ENCODE results near the gene TAOK3.
A peak's percentile ranks its signal among the peaks of the same experiment; 100 is the strongest.
"Not testable (repeated sequence)": the region's sequence is repeated elsewhere in the genome, so short reads cannot be mapped to it uniquely, and the experiment has no call there.

TAOK3 gene

GRCh38 chr12:118371321-118372282, 1.1 kb downstream of the TAOK3 start:
- no peak for DNase-seq

- no peak for DNase-seq
These were observed 2.1 kb downstream of the TAOK3 start for GRCh38 chr12:118370601-118371000.

GRCh38 chr12:118368821-118369220, 3.9 kb downstream of the TAOK3 start:
- DNase-seq: no peak

GRCh38 chr12:118361889-118362288, 10.8 kb downstream of the TAOK3 start:
- DNase-seq: no peak

- DNase-seq: no peak
These were observed 11.7 kb downstream of the TAOK3 start for GRCh38 chr12:118361092-118361404.

- peak; percentile 22 for DNase-seq
These were observed 13.2 kb downstream of the TAOK3 start for GRCh38 chr12:118359541-118359915.

GRCh38 chr12:118358612-118359540, 13.8 kb downstream of the TAOK3 start:
- DNase-seq: no peak

- DNase-seq: no peak
These were observed 14.7 kb downstream of the TAOK3 start for GRCh38 chr12:118358008-118358359.

- peak; percentile 25 for DNase-seq
These were observed 15.3 kb downstream of the TAOK3 start for GRCh38 chr12:118357257-118358007.

- DNase-seq: no peak
These were observed 15.9 kb downstream of the TAOK3 start for GRCh38 chr12:118356809-118357256.

- DNase-seq: no peak
These were observed 16.9 kb downstream of the TAOK3 start for GRCh38 chr12:118355843-118356242.

- DNase-seq: no peak
These were observed 17.8 kb downstream of the TAOK3 start for GRCh38 chr12:118354903-118355302.

GRCh38 chr12:118354503-118354902, 18.2 kb downstream of the TAOK3 start:
- DNase-seq: not testable (repeated sequence)

- DNase-seq: no peak
These were observed 19.0 kb downstream of the TAOK3 start for GRCh38 chr12:118353721-118354120.

- no peak for DNase-seq
These were observed 21.7 kb downstream of the TAOK3 start for GRCh38 chr12:118350908-118351559.

- no peak for DNase-seq
These were observed 24.8 kb downstream of the TAOK3 start for GRCh38 chr12:118347916-118348315.

- no peak for DNase-seq
These were observed 25.8 kb downstream of the TAOK3 start for GRCh38 chr12:118346895-118347294.

- DNase-seq: no peak
These were observed 27.4 kb downstream of the TAOK3 start for GRCh38 chr12:118345355-118345754.

- no peak for DNase-seq
These were observed 27.9 kb downstream of the TAOK3 start for GRCh38 chr12:118344829-118345228.

GRCh38 chr12:118342090-118342489, 30.6 kb downstream of the TAOK3 start:
- no peak for DNase-seq

GRCh38 chr12:118337194-118337838, 35.4 kb downstream of the TAOK3 start:
- DNase-seq: no peak

- no peak for DNase-seq
These were observed 36.6 kb downstream of the TAOK3 start for GRCh38 chr12:118336123-118336522.

All from activated CD4-positive, alpha-beta T cell treated with anti-CD3 and anti-CD28 coated beads, Interleukin-2, amount 50 U/mL, for 1 hour (primary cell).